ENCODE results near the gene NEUROD2.

The NEUROD2 gene

GRCh38 chr17:39607851-39608130, at the start of gene NEUROD2:
NEUROD2 (minus strand) TSS chr17:39607920; CDS start chr17:39606599, 1,321 bp downstream.
- no peak for DNase-seq (ENCODE audit: low read depth)
- H3K4me3 ChIP-seq (ENCODE audit: control insufficient read depth, low read depth, low read length): no peak within 1 kb of the TSS
- no peak for TF ChIP-seq CTCF (conservative IDR thresholded peaks at IDR 0.05; ENCODE audit: control insufficient read depth, insufficient read depth, low read depth, low read length)

DNA sequence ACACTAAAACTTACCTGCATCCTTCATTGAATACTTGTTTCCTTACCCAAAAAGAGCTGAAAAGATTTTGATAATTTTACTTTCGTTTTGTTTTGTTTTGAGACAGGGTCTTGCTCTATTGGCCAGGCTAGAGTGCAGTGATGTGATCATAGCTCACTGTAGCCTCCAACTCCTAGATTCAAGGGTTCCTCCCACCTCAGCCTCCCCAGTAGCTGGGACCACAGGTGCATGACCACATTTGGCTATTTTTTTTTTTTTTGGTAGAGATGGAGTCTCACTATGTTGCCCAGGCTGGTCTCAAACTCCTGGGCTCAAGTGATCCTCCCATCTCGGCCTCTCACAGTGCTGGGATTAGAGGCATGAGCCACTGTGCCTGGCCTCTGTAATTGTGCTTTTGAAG, 47.4 kb upstream of the NEUROD2 start:
- TF ChIP-seq CTCF (conservative IDR thresholded peaks at IDR 0.05; ENCODE audit: control insufficient read depth, insufficient read depth, low read depth, low read length): no peak
- no peak overlapping the region for H3K4me3 ChIP-seq (ENCODE audit: control insufficient read depth, low read depth, low read length)
- no peak for DNase-seq (ENCODE audit: low read depth)

DNA sequence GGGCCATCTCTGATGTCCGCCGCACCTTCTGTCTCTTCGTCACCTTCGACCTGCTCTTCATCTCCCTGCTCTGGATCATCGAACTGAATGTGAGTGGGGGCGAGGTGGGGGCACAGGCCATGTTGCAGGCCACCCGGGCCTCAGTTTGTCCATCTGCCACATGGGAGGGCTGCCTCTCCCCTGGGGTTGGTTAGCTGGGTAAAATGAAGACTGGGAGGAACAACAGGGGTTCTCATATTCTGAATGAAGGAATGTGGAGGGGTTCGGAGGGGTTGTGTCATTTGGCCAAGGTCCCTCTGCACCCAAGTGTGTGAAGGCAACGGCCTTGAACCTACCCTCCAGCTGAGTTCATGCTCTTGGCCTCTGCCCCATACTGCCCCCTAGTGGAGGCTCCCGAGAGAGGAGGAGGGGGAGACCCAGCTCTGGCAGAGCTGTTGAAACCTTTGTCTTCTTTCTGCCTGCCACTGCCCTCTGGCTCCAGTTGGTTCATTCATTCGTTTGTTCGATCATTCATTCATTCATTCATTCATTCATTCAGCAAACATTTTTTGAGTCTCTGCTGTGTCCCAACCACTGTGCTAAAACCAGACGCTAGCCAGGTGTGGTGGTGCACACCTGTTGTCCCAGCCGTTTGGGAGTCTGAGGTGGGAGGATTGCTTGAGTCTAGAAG, 46.1 kb upstream of the NEUROD2 start:
- DNase-seq (ENCODE audit: low read depth): peak; percentile 42
- H3K4me3 ChIP-seq (ENCODE audit: control insufficient read depth, low read depth, low read length): no peak overlapping the region
- peak; percentile 89 for TF ChIP-seq CTCF (conservative IDR thresholded peaks at IDR 0.05; ENCODE audit: control insufficient read depth, insufficient read depth, low read depth, low read length)

DNA sequence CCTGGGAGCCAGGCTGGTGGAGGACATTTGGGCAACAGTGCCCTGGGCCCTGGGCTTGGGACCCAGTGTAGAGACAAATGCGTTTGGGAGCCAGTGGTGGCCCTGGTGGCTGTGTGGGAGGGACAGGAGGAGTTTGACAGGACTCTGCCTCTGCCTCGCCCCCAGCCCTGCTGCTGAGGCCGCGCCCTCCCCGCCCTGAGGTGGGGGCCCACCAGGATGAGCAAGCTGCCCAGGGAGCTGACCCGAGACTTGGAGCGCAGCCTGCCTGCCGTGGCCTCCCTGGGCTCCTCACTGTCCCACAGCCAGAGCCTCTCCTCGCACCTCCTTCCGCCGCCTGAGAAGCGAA, 45.6 kb upstream of the NEUROD2 start:
- no peak for DNase-seq (ENCODE audit: low read depth)
- TF ChIP-seq CTCF (conservative IDR thresholded peaks at IDR 0.05; ENCODE audit: control insufficient read depth, insufficient read depth, low read depth, low read length): no peak
- no peak overlapping the region for H3K4me3 ChIP-seq (ENCODE audit: control insufficient read depth, low read depth, low read length)

GRCh38 chr17:39652587-39653315, 45.0 kb upstream of the NEUROD2 start:
- H3K4me3 ChIP-seq (ENCODE audit: control insufficient read depth, low read depth, low read length): no peak overlapping the region
- TF ChIP-seq CTCF (conservative IDR thresholded peaks at IDR 0.05; ENCODE audit: control insufficient read depth, insufficient read depth, low read depth, low read length): no peak
- no peak for DNase-seq (ENCODE audit: low read depth)

- H3K4me3 ChIP-seq (ENCODE audit: control insufficient read depth, low read depth, low read length): no peak overlapping the region
- DNase-seq (ENCODE audit: low read depth): no peak
- TF ChIP-seq CTCF (conservative IDR thresholded peaks at IDR 0.05; ENCODE audit: control insufficient read depth, insufficient read depth, low read depth, low read length): no peak
Observed at GRCh38 chr17:39651923-39652586, 44.3 kb upstream of the NEUROD2 start.
